8988T (cell line): Measurements from ENCODE around the gene SYT6.
"Not testable (repeated sequence)": the region's sequence is repeated elsewhere in the genome, so short reads cannot be mapped to it uniquely, and the experiment has no call there.

ENCODE experiments used
- DNase-seq: peaks from one replicate; pipeline ENCODE4 v3.0.0; 2011

SYT6 gene

DNA sequence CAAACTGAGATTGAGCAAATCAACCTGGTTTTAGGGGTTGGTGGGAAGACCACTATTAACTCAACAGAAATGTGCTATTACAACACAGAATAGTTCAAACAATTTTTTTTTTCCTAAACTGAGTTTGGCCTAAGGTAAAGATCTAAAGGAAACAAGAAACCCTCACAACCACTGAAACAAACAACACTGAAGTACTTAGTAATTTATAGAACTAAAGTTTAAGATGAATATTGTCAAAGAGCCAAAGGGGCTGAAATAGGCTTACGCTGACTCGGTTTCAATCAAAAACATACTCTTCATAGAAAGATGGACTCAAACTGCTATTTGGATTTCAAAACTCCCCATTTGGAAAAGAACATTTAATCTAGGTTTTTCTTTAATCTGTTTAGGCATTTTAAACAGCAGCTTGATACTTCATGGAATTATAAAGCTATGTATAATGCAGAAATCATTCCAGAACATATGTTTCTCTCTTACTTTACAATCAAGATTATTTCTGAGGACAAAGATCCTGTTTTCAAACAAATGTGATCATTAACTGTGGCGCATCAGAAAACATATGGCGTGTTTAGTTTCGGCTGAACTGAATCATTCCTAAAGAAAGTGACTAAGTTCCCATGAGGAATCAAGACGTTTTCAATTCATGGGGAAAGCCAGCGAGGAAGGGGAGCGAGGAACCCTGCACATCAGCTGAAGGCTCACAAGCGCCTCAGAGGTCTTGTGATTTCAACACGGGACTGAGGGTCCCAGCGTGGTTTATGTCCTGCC, 62.7 kb downstream of the SYT6 start:
- DNase-seq, result no peak

DNA sequence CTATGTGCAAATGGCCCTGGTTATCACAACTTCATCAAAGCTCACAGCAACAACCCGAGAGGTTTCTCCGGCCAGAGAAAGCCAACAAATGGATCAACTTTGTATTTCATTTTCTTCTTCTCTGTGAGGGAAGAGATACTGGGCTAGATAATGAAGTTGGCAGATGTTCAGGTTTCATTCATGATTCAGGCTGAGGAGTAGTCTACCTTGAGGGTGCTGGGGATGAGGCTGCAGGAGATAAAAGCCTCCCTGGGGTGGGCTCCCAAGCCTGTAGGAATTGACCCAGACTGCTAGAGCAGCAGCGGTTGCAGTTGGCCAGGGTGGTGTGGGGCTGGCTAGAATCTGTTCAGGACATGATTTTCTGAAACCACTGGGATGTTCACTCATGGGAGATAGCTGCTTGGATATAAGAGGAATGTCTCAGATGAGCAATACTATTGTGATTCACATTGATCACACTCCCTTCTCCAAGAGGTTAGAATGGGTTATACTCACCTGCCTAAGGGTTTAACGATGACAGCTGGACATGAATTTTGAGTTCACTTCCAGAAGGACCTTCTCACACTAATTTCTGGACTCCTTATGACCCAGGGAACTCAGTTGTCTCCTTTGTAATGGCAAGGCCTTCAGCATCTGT, 64.0 kb downstream of the SYT6 start:
- no peak for DNase-seq

DNA sequence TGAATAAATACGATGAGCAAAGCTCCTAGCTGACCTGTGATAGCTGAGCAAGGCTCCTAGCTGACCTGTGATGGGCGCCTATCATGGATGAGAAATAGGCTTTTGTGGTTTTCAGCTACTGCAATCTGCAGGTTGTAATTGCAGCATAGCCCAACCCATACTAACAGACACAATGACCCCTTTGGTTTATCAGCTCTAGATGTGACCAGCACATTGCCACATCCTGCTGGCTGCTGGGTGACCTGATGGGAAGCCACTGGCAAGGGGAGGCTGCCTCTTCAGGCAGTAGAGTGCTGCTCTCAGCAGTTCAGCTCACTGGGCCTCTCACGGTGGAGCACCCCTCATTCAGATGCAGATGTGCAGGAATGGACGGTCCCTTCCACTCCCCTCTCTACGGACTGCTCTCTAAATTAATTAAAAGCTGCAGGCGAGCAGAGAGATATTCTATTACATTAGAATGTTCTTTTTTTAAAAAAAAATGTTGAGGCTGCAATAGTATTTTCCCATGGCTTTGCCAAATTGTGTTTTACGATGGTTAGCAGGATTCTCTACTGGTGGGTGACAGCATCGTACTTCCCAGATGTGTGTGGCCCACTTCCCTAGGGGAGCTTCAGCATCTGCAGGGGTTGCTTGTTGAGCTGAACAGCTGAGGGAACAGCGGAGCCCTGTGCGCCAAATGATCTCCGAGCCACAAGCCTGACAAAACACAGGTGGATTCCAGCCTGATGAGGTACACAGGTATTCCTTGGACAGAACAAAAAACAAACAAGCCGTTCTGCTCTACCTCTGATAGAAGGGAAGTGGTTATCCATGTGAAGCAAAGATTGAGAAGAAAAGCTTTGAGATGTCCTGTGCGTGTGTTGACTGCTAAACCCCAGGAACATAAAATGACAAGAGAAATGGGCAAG, 65.0 kb downstream of the SYT6 start:
- no peak for DNase-seq

DNA sequence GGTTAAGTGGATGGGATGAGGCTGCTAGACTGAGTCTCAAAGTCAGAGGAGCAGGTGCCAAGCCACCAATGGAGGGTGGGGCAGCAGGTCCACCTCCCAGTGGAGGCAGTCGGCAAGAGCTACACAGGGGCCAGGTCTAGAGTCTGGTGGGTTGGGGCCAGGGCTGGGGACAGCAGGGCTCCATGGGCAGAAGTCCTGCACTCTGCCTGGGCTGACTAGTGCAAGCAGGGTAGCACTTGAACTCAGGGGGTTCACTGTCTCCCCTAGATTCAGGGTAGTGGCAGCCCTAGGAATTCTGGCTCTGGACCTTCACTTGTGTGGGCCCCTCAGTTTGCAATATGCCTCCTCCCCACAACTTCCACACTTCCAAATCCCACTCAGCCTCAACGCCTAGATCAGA, 66.2 kb downstream of the SYT6 start:
- DNase-seq, result no peak

DNA sequence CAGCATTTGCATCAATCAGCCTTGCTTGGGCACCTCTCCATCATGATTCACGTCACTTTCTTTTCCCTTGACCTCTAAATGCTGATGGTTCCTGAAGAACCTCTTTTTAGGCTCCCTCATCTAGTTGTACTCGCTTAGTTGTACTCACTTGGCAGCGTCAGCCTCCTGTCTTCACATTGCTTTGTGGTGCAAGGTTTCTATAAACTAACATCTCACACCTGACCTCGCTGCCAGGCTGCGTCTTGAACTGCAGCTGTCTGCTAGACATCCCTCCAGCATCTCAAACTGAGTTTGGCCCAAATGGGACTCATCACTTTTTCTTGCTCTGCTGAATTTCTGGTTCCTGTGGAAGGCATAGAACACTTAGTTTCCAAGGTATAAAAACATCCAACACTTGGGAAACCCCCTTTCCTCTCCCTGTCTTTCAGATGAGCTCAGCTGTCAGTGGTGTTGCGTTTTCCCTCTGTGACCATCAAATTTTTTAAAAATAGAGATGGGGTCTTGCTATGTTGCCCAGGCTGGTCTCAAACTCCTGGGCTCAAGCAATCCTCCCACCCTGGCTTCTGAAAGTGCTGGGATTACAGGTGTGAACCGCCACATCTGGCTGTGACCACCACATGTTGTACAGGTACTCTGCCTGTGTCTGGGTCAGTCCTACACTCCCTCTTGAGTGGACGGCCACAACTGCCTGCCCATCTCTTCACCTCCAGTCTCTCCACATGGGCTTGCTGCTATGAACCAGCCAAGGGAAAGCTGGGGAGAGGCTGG, 66.9 kb downstream of the SYT6 start:
- DNase-seq, result no peak

DNA sequence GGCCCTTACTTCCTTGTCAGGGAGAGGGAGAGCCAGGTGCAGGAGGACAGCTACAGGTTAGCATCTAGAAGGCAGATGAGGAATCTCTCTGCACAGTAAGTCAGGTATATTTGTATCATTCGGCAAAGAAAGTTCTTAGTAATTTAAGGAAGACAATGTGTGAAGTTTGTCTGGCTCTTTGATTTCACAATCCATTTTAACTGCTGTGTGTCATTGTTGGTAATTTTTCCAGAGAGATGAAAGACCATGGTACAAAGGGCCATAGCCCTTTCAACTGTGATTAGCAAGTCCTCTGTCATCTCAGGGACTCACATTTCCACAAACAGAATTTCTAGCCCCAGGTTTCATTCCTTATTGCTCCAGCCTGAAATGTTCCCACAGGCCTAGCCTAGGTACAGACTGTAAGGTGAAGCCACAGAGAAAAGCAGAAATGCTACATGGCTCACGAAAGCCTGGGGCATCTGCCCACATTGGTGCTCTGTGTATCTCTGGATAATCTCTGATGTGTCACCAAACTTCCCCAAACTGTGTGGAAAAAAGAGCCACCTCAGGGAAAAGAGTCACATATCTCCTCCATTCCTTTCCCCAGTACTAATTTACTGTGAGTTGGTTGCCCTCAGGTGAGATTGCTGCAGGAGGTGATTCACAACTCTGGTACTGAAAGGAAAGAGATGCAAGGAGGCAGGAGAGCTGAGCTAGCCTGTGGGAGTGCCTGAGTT, 70.6 kb downstream of the SYT6 start:
- DNase-seq, result no peak

DNA sequence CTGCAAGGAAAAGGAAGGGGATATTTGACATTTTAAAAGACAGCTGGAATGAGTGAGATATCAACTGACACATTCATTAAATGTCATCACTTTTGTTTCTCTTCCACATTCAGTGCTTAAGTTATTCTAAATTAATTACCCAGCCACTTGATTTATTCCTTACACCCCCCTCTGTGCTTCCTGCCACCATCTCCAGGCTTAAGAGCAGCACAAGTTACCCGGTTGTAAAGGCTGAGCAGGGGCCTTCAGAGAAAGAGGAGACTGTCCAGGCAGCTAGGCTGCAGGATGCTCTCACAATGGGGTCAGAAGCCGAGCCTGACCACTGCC, 71.4 kb downstream of the SYT6 start:
- DNase-seq, result no peak

DNA sequence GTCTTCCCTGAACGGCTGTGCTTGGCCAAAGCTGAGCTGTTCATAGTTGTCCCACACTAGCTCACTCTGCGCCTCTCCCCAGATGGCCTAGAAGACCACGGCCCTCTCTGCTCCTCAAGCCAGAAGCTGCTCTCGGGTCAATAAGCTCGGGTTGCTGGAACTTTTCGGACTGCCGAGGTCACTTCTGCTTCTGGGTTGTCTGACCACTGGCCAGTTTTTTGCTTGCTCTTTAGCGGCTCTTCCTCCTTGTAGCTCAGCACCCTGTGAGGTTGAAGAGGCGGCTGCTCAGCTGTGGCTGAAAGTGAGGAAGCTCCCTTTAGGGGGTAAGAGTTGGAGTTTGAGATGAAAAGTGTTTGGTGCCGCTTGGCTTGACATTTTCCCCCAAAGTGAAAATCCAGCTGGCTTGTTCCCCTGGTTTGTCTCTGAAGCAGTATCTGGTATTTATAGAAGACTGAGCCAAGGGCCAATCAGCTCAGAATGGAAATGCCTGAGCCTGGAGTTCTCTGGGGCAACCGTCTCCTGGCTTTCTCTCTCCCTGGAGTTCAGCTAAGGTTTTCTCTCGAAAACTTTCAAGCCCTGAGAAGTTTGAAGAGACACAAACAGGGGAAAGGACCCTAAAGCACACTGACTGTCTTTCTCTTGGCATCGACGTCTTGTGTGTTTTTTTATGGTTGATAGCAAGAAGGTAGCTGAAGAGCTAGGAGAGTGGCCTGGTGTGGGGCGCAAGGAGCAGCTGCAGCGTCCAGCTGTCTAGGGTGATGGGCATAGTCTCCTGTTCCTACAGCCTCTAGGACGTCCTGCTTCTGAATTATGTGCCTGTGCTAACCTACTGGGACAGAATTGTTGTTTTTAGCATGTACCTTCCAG, 72.0 kb downstream of the SYT6 start:
- no peak for DNase-seq

DNA sequence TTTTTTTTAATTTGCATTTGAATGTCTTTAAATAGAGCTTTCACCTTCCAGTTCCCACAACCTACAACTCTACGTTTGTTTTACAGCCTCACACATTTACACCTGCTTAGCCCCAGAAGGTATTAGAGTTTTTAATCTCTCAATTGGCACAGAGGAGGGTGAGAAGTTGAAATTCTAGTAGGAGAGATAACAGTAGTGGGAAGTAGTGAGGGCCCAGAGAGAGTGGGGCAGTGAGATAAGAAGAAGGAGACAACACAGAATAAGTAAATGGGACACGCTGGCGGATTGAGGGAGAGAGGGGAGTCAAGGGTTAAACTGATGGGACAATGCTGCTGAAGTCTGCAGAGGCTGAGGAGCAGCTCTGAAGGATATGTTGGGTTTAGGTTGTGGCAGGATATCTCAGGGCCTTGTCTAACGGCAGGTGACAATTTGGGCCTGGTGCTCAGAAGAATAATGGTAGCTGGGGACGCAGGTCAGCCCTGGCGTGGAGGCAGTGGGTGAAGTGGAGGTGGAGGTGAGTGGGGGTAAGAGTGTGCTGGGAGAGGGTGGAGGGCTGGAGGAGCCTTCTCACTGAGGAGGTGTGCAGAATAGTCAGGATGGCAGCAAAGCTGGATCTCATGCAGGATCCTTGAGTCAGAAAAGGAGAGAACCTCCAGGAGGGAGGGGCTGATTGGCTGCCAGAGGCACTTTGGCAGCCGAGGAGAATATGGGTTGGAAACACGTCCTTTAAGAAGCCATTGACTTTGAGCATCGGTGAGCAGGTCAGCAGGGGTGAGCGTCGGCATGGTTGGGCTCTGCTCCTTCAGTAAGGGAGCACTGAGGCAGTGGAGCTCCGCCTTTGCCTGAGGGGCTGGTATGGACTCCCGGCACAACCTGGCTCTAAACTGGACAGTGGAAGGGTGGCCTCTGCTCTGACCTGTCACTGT, 72.9 kb downstream of the SYT6 start:
- no peak for DNase-seq

DNA sequence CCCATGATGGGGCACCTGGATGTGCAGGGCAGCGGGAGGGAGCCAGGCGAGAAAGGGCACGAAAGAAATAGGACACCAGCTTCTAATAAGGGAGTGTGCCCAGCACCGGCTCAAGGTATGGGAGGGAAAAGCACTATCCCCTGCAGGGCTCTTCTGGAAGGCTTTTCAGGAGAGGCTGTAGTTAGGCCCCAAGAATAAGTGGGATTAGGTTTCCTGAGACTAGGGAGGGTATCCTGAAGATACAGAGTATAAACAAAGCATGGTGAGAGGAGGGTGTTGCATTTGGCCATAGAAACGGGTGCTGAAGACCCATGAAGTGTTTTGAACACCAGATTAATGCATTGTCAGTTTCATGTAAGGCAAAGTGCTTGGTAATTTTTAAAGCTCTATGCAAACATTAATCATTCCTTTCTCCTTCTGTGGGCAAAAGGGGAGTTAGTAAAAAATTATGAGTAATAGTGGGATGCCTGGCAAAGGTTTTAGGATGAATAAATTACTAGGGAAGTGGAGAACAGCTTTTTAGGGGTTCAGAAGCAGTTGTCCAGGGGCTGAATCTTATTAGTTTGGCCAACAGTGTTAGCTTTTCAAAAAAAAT, 74.0 kb downstream of the SYT6 start:
- DNase-seq, result no peak

DNA sequence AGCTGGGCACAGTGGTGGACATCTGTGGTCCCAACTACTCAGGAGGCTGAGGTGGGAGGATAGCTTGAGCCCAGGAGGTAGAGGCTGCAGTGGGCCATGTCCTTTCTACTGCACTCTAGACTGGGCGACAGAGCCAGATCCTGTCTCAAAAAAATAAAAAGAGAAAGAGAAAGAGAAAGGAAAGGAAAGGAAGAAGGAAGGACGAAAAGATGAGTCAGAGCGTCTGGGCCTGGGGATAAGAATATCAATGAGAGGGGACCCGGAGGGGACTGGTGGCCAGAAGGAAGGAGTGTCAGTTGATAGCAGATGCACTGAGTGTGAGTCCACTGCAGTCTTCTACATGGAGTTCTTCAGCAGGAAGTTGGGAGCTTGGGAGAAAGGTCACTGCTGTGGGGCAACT, 75.6 kb downstream of the SYT6 start:
- no peak for DNase-seq

DNA sequence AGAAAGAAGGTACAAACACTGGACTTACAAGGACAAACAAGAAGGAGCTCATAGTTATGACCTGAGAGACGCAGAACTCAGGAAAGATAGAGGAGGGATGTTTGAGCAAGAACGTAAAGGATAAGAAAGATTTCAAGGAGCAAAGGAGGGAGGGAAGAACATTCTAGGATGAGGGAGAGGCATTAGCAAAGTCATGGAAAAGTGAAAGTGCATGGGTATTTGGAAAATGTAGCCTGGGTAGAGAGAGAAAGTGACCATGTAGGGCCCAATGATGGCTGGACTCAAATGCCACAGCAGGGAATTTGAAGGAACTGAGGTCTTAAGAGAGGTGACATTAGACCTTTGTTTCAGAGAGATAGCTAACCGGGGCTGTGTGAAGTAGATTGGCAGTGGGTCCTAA, 76.5 kb downstream of the SYT6 start:
- DNase-seq, result no peak

DNA sequence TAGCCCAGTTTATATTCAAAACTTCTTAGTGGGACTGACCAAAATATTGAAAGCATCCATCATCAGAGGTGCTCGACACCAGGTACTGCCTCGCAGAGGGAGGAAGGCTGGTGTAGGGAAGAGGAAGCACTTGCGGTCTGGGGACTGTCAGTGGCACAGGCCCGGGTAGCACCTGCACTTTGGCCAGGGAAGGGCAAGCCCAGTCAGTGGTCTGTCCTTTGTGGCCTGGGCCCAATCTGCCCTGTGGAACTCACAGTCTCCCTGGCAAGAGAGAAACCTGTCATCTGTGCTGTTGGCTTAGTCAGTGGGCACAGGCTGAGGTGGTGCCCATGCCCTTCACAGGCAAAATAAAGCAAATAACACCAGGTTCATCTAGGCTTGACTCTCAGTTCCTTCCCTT, 77.4 kb downstream of the SYT6 start:
- no peak for DNase-seq

DNA sequence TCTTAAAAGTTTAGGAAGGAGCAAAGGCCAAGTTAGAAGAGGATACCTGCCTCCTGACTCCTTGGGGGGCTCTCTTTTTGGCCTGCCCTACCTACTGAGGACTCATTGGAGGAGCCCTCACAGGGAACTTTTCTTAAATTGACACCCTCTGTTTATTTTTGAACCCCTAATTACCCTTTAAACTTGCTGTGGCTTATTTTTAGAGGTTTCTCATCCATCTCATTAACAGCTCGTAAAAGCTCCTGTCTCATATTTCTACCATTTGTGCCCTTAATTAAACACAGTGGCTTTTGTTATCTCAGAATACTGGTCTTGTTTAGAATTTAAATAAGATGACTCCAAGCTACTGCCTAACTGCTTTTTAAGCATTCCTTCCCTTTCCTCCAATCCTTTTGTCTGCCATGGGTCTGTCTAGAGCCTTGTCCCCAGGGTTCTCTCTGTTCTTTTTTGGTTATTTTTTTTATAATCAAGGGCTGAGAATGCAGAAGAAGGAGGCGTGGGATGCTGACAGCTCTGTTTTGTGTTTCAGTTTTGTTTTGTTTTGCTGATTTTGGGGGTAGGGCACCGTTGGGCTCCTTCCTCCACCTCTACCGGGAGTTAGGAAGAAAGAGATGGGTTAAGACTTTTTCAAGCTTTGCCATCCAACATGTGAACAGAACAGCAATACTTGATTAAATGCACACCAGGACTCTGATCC, 78.0 kb downstream of the SYT6 start:
- no peak for DNase-seq

DNA sequence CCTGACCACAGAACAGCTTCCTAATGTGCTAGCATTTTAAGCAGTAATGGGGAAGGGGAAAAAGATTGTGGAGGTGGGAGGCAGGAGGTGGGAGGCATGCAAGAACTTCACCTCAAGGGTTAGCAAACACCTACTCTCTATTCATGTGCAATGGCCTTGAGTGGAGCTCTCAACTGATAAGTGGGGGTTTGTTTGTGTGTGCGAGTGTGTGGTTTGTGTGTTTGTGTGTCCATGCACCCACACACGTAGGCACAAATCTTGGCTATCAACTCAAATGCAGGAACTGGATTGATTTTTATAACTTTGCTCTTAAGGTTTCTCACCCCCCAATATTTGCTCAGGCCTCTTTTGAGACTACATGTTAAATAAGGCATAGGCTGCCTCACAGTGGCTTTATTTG, 78.6 kb downstream of the SYT6 start:
- no peak for DNase-seq

DNA sequence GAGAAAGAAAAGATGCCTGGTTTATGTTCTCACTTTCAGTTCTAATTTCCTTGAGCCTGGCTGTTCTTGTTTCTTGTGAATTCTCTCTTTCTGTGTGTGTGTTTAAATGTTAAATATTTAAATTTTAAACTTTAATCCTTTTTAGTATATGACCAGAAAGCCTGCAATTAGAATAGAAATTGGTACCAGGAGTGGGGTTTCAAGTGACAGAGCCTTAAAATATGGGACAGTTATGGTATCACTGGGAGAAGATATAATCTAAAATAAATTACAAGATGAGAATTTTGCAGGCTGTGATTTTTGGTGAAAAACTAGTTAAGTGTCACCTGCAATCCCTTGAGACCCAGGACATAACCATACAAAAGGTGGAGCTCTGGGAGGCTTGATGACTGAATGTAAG, 81.4 kb downstream of the SYT6 start:
- no peak for DNase-seq

DNA sequence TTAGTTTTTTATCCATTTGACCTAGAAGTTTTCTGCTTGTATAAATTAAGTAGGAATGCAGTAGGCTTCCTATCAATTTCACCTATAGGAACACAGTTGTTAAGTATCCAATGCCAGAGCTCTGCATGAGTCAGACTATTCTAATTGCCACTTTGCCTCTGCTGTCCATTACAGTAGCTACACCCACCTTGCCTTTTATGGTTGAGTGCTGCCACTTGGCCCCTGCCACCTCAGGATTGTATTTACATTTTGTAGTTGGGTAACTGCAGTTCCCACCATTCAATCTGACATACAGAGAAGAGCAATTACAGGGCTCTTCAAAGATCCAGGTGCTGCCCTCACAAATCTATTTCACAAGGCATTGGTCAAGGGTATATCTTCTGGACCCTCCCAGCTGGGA, 83.9 kb downstream of the SYT6 start:
- not testable (repeated sequence) for DNase-seq

DNA sequence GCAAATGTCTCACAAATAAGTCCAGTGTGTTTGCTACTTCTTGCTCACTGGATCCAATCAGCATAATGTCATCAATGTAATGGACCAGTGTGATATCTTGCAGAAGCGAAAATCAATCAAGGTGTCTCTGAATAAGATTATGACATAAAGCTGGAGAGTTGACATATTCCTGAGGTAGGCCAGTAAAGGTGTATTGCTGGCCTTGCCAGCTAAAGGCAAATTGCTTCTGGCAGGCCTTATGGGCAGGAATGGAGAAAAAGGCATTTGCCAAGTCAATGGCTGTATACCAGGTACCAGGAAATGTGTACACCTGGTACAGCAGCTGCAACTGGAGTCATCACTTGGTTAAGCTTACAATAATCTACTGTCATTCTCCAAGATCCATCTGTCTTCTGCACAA, 85.0 kb downstream of the SYT6 start:
- DNase-seq, result not testable (repeated sequence)

DNA sequence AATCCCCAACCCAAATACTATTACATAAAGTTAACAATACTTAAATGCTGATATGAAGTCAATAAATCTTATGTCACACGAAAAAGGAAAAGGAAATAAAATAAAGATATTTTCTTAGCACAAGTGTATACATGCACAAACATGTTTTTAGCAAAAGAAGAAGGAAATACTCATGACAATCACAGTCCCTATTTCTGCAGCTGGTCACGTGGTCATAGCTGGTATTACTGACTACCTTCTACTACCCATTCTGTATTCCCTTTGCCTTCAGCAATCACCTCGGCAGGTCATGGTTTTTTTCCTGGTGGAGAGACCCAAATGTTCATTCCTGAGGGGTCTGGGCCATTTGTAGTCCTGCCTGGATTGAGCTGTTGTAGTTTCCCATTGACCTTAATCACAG, 88.0 kb downstream of the SYT6 start:
- not testable (repeated sequence) for DNase-seq
